Measurements from ENCODE around the gene BRD7.

The BRD7 gene

GRCh38 chr16:50274326-50275097 is 94.3 kb downstream of the BRD7 start:
- DNase-seq, result no peak

DNA sequence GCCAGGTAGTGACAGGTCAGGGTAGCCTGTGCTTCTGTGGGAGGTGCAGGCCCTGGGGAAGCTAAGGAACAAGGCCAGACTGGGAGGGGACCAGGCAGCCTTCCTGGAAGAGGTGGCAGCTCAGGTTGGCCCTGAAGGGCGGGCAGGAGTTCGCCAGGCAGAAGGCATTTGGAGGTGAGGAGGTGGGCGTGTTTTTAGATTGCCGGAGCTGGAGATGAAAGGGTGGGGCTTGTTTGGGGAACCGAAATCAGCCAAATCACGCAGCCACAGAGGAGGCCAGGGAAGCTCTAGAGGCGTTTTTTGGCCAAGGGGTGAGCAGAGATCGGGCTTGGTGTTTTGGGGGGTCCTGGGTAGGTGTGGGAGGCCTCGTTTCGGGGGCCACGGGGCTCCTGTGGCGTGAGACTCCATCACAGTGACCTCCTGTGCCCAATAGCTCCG is 94.9 kb downstream of the BRD7 start:
- DNase-seq, result peak in 1 of 56 donors; percentile 28

DNA sequence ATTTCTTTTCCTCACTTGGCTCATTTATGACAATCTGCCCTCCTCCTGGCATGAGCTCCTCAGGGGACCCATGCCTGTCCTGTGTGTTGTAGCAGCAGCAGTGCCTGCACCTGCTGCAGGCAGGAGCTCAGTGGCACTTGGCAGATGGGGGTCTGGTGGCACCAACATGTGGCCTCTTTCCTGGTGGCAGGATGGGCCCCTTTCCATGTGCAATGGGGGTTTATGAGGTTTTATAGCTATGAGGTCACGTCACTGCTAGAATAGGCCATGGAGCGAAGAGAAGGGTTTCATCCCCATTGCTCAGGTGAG is 95.5 kb downstream of the BRD7 start:
- no peak for DNase-seq

DNA sequence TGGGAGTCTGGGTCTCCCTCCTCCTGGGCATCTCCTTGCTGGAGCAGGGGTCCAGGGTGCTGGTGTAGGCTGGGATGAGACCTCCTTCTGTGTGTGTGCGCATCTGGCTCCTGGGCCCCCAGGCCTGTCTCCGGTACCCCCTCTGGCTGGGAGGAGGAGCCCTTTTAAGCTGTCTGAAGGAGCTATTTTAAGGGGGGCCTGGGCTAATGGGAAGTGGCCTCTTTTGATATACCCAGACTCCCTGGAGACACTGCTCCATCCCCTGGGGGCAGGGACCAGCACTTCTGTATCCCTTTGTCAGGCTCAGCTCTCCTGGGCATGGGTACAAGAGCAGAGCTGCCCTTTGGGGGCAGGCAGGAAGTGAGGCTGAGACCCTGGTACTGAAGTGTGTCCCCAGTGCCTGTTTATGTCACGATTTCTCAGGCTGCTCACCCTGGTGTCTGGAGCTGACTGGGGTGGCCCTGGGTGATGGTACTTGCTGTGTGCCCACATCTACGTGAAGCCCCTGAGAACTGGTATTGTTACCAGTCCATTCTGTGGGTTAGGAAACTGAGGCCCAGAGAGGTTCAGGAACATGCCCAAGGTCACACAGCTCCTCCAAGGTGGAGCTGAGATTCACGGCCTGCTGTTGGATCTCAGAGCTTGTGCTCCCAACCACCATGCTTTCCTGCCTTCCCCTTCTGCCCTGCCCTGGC is 96.0 kb downstream of the BRD7 start:
- no peak for DNase-seq

- DNase-seq, result no peak
These were observed 96.6 kb downstream of the BRD7 start for GRCh38 chr16:50272111-50272571.

GRCh38 chr16:50271148-50272041 is 97.4 kb downstream of the BRD7 start:
- no peak for DNase-seq

DNA sequence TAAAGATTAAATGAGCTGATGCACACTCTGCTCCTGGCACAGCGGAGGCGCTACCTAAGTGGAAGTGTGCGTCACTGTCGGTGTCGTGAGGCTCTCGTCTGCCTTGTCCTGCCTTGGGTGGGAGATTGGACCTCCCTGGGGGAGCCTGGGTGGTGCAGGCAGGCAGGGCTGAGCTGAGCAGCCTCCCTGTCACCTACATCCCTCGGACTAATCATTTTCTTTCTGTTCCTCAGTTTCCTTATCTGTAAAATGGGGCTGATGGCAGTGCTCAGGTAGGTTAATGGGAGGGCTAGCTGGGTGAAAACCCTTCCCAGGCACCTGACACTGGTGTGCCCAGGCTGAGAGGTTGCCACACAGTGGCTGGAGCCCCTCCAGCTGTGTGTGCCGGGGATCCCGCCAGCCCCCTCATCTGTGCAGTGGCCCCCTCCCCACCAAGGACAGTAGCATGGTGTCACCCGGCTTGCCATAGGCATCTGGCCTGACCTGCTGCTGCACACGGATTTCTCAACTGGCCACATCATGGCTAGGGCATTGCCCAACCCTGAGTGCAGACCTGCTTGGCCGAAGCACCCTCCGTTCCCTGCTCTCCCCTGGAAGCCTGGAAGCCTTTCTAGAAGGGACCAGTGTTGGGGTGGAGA is 98.2 kb downstream of the BRD7 start:
- no peak for DNase-seq

- DNase-seq, result no peak
These were observed 98.8 kb downstream of the BRD7 start for GRCh38 chr16:50269769-50270509.

DNA sequence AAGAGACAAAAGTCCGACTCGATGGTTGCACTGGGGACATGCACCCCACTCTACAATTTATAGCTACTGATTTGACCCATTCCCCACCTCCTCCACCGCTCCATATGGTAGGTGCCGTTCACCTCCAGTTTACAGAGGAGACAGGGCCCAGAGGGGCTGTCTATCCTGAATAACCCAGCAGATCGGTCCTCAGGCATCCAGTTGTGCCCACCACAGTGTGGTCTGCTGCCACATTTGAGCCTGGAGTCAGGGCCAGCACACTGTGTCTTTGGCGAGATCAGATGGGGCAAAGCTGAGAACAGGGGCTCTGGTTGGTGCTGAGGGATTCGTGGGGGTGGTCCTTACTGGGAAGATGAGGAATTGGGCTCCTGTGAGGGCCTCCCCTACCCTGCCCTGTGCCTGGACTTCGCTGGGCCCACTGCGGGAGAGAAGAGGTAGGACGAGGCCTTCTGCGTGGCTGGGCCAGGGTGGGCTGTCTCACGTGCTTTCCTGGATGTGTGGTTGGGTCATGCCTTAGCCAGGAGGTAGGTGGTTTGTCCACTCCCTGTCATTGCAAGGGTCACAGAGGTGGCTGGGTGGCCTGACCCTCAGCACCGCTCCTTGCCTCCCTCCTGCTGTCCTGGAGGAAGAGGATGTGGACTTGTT is 99.6 kb downstream of the BRD7 start:
- DNase-seq, result no peak

GRCh38 chr16:50268352-50268751 is 100.4 kb downstream of the BRD7 start:
- DNase-seq, result no peak

GRCh38 chr16:50267651-50268050 is 101.1 kb downstream of the BRD7 start:
- no peak for DNase-seq

DNA sequence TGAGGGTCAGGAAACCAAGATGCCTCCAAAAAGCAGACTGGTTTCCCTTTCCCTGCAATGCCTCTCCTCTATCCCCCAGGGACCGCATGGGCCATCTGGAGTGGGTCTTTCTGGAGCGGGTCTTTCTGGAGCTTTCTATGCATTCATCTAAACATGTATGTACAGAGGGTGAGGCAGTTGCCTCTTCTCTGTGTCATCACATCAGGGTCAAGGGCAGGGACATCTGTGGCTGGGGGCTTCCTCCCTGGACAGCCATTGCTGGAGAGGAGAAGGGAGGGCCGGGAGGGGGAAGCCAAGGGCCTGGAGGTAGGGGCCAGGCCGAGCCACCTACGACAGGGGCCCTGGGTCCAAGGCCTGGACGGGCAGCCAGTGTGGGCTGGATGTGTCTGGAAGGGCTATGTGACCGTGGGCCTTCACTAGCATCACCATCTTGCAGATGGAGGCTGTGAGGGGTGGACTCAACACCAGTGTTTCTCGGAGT is 101.6 kb downstream of the BRD7 start:
- no peak for DNase-seq

DNA sequence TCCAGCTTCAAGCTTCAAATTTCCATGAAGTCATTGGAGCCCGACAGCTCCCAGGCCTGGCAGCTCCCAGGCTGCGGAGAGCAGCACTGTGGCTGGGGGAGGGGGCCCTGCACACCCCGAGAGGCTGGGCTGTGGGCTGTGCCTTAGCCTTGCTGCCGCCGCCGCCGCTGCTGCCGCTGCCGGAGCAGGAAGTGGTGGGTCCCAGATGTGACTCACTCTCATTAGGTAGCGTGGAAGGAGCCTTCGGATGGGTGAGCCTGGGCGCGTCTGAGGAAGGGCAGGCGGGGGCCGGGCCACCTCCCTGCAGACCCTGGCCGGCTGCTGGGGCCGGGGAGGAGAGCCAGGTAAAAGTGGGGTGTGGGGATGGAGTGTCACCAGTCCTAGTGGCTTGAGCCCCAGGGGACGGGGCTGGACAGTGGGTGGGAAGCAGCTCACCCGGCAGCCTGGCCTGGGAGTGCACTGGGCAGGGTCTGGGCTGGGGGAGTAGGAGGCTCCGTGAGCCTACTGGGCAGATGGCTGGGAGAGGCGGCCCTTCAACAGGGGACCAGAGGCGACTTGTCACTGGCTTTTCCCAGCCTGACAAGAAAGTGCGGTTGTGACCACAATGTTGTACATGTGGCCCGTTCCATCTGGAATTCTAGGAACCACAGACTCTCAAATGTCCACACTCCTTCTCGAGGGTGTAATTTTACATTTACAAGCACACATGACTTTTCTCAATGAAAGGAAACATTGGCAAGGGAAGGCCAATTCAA is 102.3 kb downstream of the BRD7 start, which contains the start of gene ADCY7:
Gene ADCY7, plus strand, starts transcription at position 215 of the 755 bp plus-strand sequence. CDS start 21,629 bp downstream, outside the sequence.
- peak in 1 of 56 donors; percentile 19 for DNase-seq

Measured in amygdala (tissue), 56 donors.